GM18517 (cell line): ENCODE results near the gene CFAP58.

ENCODE experiments used
- ATAC-seq: cut with Tn5 transposase; IDR thresholded peaks from one replicate; pipeline ENCODE4 v1.9.1; 2021; ENCODE audit warnings: mild to moderate bottlenecking, moderate library complexity; ENCODE audit not compliant: unreplicated experiment

The CFAP58 gene

DNA sequence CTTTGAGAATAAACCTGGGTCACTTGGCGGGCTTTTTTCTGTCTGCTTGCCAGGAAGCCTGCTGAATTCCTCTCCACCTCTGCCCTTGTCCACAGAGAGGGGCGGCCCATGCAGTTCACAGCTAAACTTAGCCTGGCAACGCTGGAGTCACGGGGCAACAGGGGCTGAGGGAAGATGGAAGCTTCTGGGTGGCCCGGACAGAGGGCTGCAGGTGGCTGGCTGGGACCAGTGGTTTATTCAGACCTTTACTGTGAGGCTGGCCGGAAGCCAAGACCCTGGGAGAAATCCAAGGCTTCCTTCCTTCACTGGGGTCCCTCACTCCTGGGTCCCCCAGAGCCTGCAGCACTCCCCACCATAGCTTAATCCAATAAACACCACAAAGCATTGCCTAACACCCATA is 32.4 kb upstream of the CFAP58 start:
- no peak for ATAC-seq

DNA sequence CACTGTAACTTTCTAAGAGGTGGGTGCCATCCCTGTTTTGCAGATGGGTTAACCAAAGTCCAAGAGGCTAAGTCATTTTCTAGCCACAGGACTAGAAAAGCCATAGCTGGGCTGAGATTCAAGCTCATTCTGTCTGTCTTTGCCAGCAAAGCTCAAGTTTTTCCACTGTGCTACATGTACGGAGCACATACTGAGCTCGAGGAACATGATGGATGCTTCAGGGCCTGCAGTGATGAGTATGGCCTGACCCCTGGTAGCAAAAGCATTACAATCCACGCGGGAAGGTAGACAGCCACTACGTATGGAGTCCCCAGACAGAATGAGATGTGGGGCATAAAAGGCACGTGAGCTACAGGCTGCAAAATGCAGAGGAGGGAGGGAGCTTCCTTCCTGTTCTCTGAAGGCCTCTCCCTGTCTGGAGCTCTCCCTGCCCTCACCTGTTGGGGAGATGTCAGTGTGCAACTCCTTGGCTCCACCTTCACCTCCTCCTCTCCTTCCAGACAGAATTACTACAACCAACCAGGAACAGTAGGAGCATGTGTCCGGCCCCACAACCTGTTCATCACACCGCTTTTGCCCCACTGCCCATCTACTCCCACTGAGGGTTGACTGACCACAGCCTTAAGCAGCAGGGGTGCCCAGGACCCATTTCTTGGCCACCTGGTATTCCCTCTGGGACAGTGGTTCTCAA is 31.8 kb upstream of the CFAP58 start:
- no peak for ATAC-seq

DNA sequence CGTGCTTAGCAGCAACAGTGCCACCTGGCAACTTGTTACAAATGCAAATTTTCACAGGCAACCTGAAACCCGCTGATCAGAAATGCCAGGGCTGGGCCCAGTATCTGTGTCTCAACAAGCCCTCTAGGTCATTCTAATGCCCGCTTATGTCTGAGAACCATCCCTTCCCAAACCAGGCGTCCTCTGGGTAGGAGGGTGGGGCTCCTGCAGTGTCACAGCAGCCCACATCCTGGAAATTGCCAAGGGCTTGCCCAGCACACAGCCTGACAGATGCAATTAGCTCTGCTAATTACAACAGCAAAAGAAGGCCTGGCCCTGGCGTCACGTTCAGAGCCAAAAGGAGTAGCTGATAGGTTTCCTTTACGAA is 31.2 kb upstream of the CFAP58 start:
- peak; percentile 55 for ATAC-seq

DNA sequence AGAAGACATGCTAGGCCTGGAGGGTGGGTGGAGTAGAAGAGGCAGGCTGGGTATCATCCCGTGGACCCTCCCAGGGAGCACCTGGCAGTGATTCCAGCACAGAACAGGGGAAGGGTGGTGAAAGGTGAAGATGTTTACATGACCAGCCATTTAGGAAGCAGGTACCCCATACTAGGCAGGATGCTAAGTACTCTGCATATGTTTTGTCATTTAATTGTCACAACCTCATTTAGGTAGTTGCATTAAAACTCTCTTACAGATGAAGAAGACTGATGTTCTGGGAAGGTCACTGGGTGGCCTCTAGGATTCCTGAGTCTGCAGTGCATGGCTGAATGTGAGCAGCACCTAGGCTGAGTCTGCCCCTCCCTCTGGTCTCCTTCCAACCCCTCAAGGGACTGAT is 30.5 kb upstream of the CFAP58 start:
- no peak for ATAC-seq

DNA sequence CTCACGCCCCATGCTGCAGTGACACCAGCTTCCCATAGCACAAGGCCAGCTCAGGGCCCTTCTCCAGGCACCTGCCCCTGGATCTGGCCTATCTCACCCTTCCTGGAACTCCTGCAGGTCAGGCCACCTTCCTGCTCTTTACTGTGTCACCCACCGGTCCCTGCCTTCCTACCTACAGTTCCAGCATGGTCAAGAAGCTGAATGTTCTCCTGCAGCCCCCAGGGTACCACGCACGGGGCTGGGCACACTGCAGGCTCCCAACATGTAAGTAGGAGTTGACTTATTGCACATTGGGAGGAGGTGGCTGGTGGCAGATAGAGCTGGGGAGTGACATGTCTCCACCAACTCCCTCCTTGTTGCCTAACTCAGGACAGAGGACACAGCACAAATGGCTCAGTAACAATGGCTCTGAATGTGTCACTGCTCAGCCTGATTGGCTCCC is 29.9 kb upstream of the CFAP58 start:
- no peak for ATAC-seq

DNA sequence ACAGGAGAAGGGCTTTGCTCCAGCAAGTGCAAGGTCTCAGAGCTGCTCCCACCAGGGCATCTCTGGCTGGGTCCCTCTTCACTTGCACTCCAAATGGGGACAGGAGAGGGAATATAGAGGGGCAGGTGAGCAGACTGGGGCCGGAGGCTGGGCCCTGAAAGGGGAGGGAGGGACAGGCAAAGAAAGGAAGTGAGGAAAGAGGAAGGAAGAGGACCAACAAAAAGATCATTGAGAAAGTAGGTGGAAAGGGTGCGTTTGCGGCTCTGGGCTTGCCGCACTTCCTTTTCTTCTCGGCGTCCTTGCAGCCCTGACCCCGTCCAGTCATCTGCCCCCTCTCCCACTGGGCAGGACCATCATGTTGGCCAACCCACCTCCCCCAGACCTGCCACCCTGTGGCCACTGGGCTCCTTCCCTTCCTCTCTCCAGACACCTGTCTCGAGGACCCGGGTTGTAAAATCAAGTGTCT is 29.4 kb upstream of the CFAP58 start:
- no peak for ATAC-seq

DNA sequence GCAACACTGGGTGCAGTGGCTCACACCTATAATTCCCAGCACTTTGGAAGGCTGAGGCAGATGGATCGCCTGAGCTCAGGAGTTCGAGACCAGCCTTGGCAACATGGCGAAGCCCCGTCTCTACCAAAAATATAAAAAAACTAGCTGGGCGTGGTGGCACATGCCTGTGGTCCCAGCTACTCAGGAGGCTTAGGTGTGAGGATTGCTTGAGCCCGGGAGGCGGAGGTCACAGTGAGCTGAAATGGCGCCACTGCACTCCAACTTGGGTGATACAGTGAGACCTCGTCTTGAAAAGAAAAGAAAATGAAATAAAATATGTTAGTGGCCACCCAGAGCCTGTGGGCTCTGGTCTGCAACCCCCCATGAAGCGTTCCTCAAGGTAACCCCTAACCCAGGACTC is 28.7 kb upstream of the CFAP58 start:
- no peak for ATAC-seq

DNA sequence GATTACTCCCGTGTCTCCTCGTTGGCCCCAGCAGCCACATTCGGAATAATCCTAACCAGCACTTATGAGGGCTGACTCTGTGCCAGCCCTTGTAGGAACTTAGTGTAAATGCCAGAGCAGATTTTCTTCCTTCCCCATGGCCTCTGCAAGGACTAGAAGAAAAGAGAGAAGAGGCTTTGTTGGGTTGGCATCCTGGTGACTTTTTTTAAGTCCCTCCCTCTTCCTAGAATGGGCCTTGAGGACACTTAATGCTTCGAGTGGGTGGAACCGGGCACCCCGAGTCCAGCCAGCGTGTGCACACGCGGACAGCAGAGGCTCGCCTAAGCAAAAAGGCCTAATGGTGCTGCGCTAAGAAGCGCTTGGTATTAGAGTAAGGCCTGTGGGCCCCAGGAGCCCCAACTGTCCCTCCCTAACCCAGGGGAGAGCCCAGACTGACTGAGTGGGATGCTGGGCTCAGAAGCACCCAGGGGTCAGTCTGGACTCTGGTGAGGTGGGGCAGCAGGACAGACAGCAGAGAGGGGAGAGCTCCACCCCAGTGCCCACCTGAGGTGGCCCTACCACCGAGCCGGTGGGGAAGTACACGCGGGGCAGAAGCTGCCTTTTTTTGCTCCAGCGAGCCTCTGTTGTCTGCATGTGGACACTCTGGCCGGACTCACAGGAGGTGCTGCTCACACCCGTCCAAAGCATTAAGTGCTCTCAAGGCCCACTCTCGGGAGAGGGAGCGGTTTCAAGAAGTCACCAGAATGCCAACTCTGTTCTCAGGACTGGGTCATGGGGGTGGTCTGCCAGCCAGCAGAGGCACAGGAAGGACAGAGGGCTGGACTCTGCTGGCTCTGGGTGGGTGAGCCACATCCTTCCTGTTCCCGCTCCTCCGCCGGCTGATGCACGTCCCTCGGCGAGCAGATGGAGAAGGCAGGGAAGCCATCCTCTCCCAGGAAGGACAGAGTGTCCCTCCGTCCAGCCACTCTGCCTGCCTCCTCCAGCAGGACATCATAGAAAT is 27.9 kb upstream of the CFAP58 start:
- ATAC-seq = no peak

DNA sequence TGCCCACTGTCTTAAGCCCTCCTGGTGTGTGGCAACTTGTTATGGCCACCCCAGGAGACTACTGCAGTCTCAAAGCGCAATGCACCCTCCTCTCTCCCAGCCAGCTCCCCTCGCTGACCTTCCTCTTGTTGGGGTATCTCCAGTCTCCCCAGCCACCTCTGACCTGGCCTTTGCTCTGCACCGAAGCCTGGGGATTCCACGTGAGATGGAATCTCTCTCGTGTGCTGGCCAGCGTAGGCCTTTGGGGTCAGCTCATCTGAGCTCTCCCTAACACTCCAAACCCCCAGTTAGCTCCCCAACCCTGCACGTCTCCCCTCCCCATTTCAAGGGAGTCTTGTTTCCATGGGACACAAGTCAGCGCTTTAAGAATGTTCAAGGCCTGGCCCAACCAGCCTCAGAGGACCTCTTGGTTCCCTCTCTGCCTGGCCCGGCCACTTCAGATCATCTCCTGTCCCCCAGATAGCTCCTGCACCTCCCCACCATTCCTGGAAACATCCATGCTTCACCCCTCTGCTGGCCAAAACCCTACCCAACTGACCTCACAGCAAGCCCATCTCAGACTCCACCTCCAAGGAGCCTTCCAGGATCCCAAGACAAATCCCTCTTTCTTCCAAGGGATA is 26.5 kb upstream of the CFAP58 start:
- no peak for ATAC-seq

DNA sequence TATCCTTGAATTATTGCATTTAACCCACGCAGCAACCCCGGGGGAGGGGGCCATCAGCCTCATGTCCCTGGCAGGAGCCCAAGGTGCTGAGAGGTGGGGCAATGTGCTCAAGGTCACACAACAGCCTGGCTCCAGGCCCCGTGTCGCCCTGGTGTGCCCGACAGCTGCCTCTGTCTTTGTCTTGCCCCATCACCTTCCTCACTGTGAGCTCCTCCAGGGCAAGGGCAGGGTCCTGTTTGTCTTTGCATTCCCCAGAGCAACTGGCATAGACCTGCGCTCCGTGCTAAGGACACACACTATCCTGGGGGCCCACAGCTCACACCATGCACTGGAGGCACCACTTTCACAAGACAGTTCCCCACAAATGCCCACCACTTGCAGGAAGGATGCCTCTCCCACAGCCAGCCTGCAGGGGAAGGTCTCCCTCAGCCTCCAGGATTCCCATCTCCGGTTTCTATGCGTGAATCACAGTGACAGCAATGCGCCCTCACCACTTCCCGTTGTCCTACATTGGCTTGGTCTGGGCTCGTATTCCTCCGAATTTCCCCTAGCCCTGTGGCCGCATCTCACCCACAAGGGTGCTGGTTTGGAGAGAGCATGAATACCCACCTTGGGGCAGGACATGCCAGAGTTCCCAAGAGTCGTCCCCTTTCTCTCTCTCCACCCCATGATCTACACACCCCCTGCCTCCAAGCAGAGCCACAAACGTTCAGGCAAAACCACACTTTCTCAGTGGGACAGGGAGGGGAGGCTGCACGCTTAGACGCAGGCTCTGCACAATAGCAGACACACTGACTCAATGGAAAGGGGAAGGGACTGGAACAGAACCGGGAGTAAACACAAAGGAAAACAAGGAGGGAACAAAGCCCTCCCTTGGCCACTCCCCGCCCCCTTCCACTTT is 25.6 kb upstream of the CFAP58 start:
- no peak for ATAC-seq

DNA sequence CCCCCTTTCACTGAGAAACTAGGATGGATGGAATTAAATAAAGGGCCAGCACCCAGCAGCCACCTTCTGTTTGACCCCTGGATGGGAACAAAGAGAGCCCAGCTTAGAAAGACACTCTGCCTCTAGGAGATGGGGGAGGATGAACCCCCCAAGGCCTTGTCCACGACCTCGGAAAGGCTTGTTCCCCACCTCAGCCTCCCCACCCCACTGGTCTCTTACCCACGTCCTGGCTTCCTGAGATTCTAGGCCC is 25.1 kb upstream of the CFAP58 start:
- no peak for ATAC-seq

DNA sequence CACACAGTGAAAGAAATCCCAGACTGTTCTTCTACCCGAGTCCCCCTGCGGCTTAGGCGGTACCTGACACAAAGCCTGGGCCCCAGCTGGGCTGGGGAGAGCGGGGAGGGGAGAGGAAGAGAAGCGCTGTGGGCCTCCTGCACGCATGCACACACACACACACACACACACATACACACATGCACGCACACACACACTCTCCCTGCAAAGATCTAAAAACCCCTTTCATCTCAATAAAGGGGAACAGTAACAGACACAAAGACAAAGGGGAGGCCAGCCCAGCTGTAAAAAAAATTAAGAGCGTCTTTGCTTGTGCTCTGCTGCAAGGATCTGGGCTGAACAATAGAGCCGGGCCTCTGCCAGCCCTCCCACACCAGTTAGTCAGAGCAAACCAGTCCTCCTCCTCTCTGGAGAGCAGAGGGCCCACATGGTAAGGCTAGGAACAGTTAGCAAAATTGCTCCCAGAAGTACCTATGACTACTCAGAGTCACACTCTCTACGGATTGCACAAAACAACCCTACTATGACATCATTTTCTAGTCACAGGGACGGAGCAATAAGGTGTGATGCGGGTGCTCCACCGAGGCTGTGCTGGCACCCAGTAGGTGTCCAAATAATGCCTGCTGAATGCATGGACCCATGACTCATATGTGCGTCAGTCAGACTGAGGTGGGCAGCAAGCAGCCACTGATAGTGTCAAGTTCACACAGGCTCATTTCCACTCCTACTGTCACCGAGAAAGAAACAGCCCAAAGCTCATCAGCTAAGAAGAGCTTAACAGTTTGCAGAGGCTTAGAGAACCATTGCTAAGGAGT is 24.5 kb upstream of the CFAP58 start:
- ATAC-seq = peak; percentile 56

DNA sequence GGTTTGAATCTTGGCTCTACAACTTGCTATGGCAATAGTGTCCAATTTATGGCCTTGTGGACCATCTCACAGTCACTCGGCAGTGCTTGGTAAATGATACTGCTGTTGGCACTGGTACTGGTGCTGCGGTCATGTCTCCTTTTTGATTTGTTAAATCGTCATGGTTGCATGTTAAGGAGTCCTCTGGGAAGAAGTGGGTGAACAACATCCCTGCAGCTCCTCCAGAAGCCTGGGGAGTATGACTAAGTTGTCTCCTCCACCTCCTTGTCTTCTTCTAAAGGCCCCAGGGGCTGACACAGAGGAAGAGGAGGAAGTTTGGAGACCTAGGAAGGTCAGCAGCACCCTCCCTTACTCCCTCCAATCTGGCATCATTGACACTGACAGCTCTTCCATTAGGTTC is 23.9 kb upstream of the CFAP58 start:
- ATAC-seq = no peak

DNA sequence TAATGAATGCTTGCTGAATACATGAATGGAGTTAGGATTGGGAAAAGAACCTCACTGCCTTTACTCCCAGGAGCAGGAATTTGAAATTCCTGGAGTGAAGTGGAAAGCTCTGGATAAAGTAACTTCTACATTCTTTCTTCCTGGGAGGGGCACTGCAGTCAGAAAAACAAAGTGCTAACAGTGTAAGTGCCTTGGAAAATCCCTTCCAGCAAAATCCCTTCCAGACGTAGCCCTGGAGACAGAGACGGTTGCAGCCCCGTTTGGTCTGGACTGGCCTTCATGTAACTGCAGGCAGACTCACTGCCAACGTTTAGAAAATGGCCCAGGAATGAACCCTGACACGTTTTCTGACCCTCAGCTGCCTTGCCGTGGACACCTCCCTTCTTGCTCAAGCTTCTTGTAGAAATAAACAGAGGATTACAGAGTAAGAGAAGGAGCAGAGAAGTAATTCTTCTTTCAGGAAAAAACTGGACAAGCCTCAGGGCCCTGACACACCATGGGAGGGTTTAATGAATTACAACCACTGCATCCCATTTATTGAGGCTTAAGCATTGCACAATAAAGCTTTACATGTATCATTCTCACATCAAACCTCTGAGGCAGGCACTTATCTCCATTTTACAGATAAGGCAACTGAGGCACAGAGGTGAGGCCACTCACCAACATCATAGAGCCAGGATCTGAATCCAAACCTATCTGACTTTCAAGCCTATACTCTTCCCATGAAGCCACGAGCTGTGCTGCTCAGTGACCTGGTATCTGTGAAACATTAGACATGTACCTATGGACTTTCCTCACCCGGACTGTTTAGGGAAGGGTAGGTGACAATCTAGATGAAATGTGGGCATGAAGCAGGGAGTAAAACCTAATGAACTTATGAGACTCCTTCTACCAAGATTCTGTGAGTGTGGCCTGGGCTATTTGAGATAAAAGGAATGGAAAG is 23.2 kb upstream of the CFAP58 start:
- ATAC-seq = no peak

DNA sequence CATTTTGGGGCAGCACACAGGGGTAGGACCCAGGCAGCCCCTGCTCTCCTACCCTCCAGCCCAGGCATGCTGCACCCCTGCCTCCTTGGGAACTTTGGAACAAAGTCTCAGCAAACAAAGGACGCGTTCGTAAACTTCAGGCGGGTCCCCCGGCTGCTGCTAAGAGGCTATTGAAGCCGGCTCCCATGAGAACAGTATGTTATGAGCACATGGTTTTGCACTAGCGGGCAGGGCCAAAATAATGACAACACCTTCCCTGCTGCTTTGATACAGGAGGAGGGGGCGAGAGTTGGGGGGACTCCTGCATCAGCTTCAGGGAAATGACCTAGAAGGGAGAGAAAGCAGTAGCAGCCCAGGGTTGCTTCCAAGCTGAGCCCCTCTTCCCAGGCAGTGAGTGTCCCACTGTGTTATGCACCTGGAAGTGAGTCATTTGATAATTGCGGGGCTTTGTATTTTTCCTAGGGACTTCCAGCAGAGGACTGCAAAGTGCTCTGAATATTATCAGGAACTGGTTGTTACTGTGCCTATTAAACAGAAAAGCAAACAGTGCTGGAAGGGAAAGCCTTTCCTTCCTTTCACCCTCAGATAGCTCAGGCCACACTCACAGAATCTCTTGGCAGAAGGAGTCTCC is 22.3 kb upstream of the CFAP58 start:
- ATAC-seq = no peak

DNA sequence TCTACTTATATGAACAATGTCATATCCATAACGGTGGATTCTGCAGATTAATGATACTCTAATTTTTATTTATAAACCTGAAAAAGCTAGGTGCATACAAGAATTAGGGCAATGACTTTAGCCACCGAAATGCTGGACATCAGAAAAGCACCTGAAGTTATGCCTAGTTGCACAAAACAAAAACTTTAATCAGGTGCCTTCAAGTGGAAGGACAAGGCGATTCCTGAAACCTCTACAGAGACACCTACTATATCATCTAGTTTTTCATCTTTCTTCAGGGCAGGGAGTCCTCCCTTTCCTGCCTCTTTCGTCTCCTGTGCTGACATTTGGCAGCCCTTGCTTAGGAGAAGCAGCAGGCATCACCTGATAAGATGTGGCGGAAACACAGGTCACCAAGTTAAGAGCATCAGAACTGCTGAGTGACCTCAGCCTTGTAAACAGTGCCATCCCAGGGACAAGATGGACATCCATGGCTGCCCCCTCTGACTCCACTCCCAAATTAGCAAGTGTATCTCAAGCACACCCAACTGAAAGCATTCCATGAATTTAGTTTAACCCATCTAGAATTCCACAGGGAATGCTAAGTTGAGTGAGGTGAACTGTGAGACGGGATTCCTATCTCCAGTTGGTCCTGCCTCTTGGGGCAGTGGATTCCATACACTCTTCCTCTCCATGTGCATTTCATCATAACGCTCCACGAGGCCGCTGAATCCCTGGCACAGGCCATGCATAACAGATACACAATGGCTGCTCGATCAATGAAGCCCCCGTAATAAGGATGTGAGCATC is 21.2 kb upstream of the CFAP58 start:
- ATAC-seq = no peak

DNA sequence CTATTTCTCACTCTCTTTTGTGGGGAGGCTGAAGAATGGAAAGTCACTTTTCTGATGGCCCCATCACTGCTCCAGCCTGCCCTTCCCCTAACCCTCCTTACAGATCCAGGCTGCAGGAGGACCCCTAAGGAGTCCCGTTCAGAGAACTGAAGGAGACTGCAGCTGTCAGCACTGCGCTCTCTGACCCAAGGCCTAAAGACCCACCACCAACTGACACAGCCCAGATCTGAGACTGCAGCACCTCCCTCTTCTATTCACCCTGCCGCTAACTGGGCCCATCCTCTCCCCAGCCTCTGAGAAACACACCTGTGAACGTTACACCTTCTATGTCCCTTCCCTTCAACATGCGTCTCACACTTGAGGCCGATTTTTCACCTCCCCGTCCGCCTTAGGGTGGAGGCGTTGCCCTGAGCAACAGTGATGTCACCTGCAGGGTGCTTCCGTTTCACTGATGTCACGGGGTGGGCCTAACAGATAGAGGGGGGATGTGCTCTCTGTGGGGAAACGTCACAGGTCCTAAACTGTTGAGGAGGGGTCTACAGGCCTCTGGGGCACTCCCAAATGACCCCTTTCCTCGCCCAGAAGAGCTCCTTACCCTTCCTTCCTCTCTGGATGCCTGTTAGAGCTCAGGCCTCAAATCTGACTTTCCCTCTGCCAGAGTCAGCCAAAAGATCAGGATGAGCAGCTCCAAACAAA is 20.5 kb upstream of the CFAP58 start:
- ATAC-seq = no peak
